Heart right ventricle (tissue), 16 donors: ENCODE data around the gene TMEM114. TPM values are rescaled to one million over a fixed set of nuclear protein-coding genes. Genes with fewer than 3 reads are reported as not detected.

Source experiments
- ATAC-seq, 8 donors: fragments of 200-7000 bp; cut with Tn5 transposase; one replicate each; pipeline ENCODE4 v1.9.1; 2020; ENCODE audit warnings: mild to moderate bottlenecking in 8 of 8, moderate library complexity in 8 of 8, moderate number of reproducible peaks in 1 of 8
- DNase-seq, 2 donors: peaks; one replicate each; pipeline ENCODE4 v3.0.0-alpha.2; 2020
- H3K27ac ChIP-seq, 10 donors: fragments of 200-600 bp; sonication (generic) in 2 of 10; one replicate each; pipeline versions ENCODE4 v1.5.0 to v1.8.0; 2020 to 2022; ENCODE audit warnings: mild to moderate bottlenecking in 3 of 10
- H3K27me3 ChIP-seq, 7 donors: fragments of 200-600 bp; one replicate each; pipeline ENCODE4 v1.8.0; 2021 to 2022; ENCODE audit warnings: mild to moderate bottlenecking in 2 of 7
- H3K36me3 ChIP-seq, 9 donors: fragments of 200-600 bp; sonication (generic) in 1 of 9; one replicate each; pipeline versions ENCODE4 v1.5.0 to v1.8.0; 2020 to 2022; ENCODE audit warnings: mild to moderate bottlenecking in 2 of 9
- H3K4me1 ChIP-seq, 9 donors: fragments of 200-600 bp; sonication (generic) in 1 of 9; one replicate each; pipeline versions ENCODE4 v1.5.0 to v1.8.0; 2020 to 2022; ENCODE audit warnings: mild to moderate bottlenecking in 4 of 9
- H3K4me3 ChIP-seq, 10 donors: fragments of 200-600 bp; sonication (generic) in 2 of 10; one replicate each; pipeline versions ENCODE4 v1.5.0 to v1.8.0; 2020 to 2022; ENCODE audit warnings: mild to moderate bottlenecking in 7 of 10, moderate library complexity in 2 of 10
- H3K9me3 ChIP-seq, 11 donors: fragments of 200-600 bp in 10 of 11; sonication (generic) in 2 of 11; one replicate each; pipeline versions ENCODE4 v1.5.0 to v1.8.0; 2013 to 2022; ENCODE audit warnings: mild to moderate bottlenecking in 2 of 11, control low read depth in 1 of 11, moderate library complexity in 1 of 11
- WGBS, 2 donors: extraction: QIAGEN DNeasy Blood & Tissue Kit; methylation state at CpG; one replicate each; pipeline ENCODE4 v1.1.7; 2013; ENCODE audit warnings: inconsistent platforms in 1 of 2; 5-methylcytosine and 5-hydroxymethylcytosine counted together
- intact Hi-C, 10 donors: fragments of 100-400 bp; cut with DNase I; formaldehyde crosslinking; loops; one replicate each; pipeline versions ENCODE4 v1.11.1 to v1.14.2; 2022
- polyA plus RNA-seq, 2 donors: library from polyadenylated mRNA; stranded (reverse); fragments of 200-250 nt; gene quantifications; one replicate each; pipeline ENCODE4 v1.2.3, GENCODE V29; 2013
- total RNA-seq, 10 donors: library from RNA; stranded (reverse); fragmentation: NEBNext Ultra II Directional in 3 of 10; extraction: Animal tissue kit (Norgen Biotek cat#: 25700) in 3 of 10; gene quantifications; one replicate each; pipeline versions ENCODE4 v1.2.1 to v1.2.4, GENCODE V29; 2021 to 2023
- TF ChIP-seq, protein P1 (sequence below), 9 donors: fragments of 200-600 bp; sonication (generic) in 2 of 9; IDR thresholded peaks; one replicate each; pipeline versions ENCODE4 v1.5.0 to v1.8.0; 2021 to 2022; ENCODE audit warnings: antibody characterized with exemption in 9 of 9, mild to moderate bottlenecking in 5 of 9, moderate library complexity in 1 of 9
- donor health status: Arrhythmogenic right ventricular cardiomyopathy.
- donor health status: ischemic (EF 13 %, LVEDD 7.1; RV severe dilation, severe dysfunction).
- donor health status: healthy with polysubstance abuse.
- donor health status: DM: no; HTN: yes; CAD: no.
- donor health status: DM: no; HTN: no; CAD: no.
- donor health status: ischemic (EF 25% LVEDD 6.9; RV normal size, moderate dysfunction).
- donor health status: ischemic (EF 25% LVEDD 5.7; RV mildly dilated, moderate dysfunction).
- donor health status: healthy.
- donor health status: DM: yes; HTN: yes; CAD: no.
- donor health status: Ischemic cardiomyopathy.
- donor health status: ischemic (EF 35%, LVEDD 5.7; RV mildly dilated, moderate dysfunction).
- donor health status: nonischemic (EF 11% LVEDD 7.7; RV severe dilation, severe dysfunction).
- donor health status: DM: yes; HTN: yes; CAD: no.
- donor health status: PGD.
- donor health status: ischemic (EF 29% LVEDD 5.4; RV normal size, mild dysfunction).
- donor health status: nonischemic (EF 23%, LVEDD 6.1; RV moderate dilation, normal function).

TMEM114 gene
- total and polyA plus RNA-seq, 12 donors: 0.34 to 0.37 TPM; not detected in 10

GRCh38 chr16:8627456-8627855 lies 37.1 kb upstream of the TMEM114 start:
- no peak for ATAC-seq
- WGBS, 2 donors: 78 to 85% methylated on average over 4 of the region's 4 CpGs
- H3K4me1 ChIP-seq: peaks cover 0 to 26% (median 15%) of the 10 kb centered on the region in 9 donors

GRCh38 chr16:8626946-8627345 lies 36.6 kb upstream of the TMEM114 start:
- 84 to 86% methylated on average over 8 of the region's 8 CpGs for WGBS, 2 donors
- Histone ChIP-seq H3K27me3 (no peaks in the 10 kb centered on the region), H3K9me3 (no peaks in the 10 kb centered on the region), H3K4me1 (peaks cover 0 to 28% (median 19%) of the 10 kb centered on the region in 9 donors), H3K36me3 (peaks cover 0 to 82% (median 54%) of the 10 kb centered on the region in 9 donors), H3K4me3 (no peak overlapping the region), H3K27ac (no peak overlapping the region)
- ATAC-seq (no peak), DNase-seq (no peak)
- TF ChIP-seq, protein P1, sequence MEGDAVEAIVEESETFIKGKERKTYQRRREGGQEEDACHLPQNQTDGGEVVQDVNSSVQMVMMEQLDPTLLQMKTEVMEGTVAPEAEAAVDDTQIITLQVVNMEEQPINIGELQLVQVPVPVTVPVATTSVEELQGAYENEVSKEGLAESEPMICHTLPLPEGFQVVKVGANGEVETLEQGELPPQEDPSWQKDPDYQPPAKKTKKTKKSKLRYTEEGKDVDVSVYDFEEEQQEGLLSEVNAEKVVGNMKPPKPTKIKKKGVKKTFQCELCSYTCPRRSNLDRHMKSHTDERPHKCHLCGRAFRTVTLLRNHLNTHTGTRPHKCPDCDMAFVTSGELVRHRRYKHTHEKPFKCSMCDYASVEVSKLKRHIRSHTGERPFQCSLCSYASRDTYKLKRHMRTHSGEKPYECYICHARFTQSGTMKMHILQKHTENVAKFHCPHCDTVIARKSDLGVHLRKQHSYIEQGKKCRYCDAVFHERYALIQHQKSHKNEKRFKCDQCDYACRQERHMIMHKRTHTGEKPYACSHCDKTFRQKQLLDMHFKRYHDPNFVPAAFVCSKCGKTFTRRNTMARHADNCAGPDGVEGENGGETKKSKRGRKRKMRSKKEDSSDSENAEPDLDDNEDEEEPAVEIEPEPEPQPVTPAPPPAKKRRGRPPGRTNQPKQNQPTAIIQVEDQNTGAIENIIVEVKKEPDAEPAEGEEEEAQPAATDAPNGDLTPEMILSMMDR (IDR thresholded peaks at IDR 0.05): no peak
- intact Hi-C loops: no loop called here

More at GRCh38 chr16:8627456-8627855, 37.1 kb upstream of the TMEM114 start:
- intact Hi-C loops: no loop called here
- DNase-seq: no peak
- peaks cover 0 to 87% (median 54%) of the 10 kb centered on the region in 9 donors for H3K36me3 ChIP-seq
- H3K9me3 ChIP-seq: no peaks in the 10 kb centered on the region
- H3K27ac ChIP-seq: no peak overlapping the region
- no peaks in the 10 kb centered on the region for H3K27me3 ChIP-seq
- TF ChIP-seq, protein P1 (IDR thresholded peaks at IDR 0.05): no peak
- no peak overlapping the region for H3K4me3 ChIP-seq

DNA sequence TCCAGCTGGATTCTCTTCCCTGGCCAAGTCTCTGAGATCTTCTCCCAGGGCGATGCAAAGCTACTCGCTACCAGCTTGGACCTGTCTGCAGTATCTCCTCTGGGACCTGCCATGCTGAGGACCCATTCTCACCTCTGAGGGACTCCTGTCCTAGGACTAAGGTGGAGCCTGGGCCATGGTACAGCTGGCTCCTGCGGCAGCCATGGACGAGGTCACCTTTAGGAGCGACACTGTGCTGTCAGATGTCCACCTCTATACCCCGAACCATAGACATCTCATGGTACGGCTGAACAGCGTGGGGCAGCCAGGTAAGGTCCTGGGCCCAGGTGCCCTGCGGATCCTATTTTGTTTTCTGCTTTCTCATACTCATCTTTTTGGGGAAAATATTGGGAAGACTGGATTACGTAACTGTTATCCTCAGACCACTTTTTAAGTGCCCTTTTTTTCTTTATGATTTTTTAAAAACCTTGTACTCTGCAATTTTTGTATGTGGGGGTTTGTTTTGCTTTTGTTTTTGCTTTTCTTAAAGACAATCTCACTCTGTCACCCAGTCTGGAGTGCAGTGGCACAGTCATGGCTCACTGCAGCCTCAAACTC lies 35.3 kb upstream of the TMEM114 start:
- 92 to 95% methylated on average over 10 of the region's 10 CpGs for WGBS, 2 donors
- DNase-seq: no peak
- TF ChIP-seq, protein P1 (IDR thresholded peaks at IDR 0.05): no peak
- Histone ChIP-seq H3K27me3 (no peaks in the 10 kb centered on the region), H3K4me3 (no peak overlapping the region), H3K4me1 (peaks cover 0 to 24% (median 18%) of the 10 kb centered on the region in 9 donors), H3K36me3 (peaks cover 0 to 68% (median 48%) of the 10 kb centered on the region in 9 donors), H3K9me3 (no peaks in the 10 kb centered on the region), H3K27ac (no peak overlapping the region)
- ATAC-seq: no peak
- intact Hi-C loops: no loop called here

DNA sequence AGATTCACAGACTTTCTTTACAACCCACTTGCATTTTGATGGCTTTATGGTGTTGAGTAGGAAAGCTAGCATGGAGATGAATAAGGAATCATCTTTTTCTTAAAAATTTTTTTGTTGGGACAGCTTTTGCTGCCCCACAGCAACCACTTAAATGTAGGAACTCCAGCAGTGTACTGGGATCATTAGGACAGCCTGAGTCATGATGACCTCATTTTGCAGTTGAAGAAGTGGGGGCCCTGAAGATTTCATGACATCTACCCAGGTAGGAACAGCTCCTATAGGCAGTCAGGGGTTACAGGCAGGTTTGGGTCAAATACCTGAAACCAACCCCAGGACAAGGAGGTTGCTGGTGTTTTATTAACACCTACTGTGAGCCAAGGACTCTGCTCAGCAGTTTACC lies 33.3 kb upstream of the TMEM114 start:
- peaks cover 0 to 24% (median 19%) of the 10 kb centered on the region in 9 donors for H3K4me1 ChIP-seq
- H3K9me3 ChIP-seq: no peaks in the 10 kb centered on the region
- H3K4me3 ChIP-seq: no peak overlapping the region
- peaks cover 0 to 48% (median 30%) of the 10 kb centered on the region in 9 donors for H3K36me3 ChIP-seq
- H3K27me3 ChIP-seq: no peaks in the 10 kb centered on the region
- ATAC-seq: no peak
- TF ChIP-seq, protein P1 (IDR thresholded peaks at IDR 0.05): no peak
- DNase-seq: no peak
- intact Hi-C loops: loop anchor here in 2 of 10 donors (5.0 kb wide), 2 partner anchors 51 to 56 kb away; no protein-coding TSS in a partner anchor
- H3K27ac ChIP-seq: no peak overlapping the region
